Measurements from ENCODE around the gene CCSER1.
A peak's percentile ranks its signal among the peaks of the same experiment; 100 is the strongest.

The CCSER1 gene

DNA sequence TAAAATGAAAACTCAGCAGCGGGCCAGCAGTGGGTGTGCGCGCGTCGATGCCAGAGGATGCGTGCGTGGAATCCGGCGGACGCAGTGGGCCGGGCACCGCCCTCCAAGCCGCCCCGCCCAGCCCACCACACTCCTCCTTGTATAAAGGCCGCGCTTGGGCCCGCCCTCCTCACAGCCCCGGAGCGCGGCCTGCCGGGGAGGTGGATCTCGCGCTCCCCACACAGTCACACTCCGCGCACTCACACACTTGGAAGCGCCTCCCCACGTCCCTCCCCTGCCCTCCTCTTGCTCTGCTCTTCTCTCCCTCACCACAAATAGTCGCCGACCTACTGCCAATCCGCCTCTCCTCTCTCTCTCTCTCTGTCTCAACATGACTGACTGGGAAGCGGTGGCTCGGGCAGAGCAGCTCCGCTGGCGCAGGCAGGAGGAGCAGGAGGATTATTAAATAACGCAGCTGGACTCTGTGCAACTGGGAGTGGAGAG is at the start of gene CCSER1:
Gene CCSER1, plus strand, starts transcription at position 172 of the 483 bp plus-strand sequence.
- DNase-seq = peak; percentile 86

DNA sequence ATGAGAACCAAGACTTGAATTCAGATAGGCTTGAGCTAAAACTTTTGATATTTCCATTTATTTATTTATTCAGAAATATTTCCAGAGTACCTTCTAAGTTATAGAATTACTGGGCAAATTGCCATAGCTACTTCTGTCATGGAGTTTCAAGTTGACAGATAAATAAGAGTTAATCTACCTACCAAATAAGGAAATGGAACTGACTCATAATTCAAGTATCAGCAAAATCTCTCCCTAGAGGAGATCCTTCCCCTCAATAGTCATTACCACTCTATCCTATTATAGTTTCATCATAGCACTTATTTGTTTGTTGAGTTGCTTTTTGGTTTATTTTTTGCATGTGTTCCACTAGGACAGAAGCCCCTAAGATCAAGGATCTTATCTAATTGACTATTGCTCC is 48.8 kb upstream of the CCSER1 start:
- no peak for DNase-seq

DNA sequence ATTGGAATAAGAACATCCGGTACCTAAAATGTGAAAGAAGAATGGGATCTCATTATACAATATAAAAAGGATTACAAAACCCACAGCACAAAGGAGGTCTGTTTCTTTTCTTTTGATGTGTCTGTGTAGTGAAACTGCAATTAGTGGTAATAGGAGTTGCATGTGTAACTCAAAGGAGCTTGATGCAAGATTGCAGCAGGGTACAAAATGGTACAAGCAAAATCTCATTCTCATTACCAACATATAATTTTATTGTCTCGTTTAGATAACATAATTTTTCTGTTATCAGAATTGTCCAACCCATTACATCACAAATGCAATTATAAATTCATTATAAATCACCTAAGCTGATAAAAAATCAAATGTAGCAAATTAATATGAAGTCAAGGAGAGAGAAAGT is 47.1 kb upstream of the CCSER1 start:
- DNase-seq = peak; percentile 23

DNA sequence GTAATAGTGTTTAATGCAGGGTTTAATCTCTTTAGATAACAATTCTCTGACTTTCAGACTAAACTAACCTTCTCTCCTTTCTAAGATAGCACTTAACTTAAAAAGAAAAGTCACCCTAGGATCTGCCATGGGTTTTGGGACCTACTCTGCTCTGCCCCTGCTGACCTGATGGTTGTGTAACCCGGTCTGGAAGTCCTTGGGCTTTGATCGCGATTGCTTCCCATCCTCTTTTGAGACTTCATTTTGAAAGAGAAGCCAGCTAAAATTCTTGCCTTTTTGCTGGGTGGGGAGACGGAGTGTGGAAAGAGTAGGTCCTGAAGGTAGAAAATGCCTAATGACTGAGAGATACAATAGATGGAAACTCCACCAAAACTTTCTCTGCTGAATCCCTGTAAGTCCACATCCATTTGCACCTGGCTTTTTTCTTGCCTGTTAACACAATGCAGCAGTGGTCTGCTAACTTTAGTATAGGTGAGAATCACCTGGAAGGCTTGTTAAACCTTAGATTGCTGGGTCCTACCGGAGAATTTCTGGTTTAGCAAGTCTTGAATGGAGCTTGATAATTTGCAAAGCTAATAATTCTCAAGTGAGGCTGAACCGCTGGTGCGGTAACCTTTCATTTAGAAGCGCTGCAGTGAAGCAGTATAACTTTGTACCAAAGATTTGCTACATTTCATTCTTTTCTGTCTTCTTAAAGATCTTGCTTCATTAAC is 45.6 kb upstream of the CCSER1 start:
- no peak for DNase-seq

DNA sequence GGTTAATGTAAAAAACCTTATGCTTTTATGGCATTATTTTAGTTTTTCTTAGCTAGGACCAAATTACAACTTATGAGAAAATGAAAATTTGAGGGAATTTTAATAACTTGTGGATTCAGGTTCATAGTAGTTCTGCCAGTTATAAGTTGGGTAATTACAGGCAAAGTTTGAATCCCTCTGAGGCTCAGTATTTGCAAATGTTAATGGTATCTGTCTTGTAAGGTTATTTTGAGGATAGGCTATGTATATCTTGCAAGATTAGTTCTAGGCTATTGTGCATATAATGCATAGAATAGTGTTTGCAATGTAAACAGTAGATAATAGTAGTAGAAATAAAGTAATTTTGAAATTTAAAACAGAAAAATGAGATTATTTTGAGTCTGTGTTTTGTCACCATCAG is 44.7 kb upstream of the CCSER1 start:
- DNase-seq = no peak

DNA sequence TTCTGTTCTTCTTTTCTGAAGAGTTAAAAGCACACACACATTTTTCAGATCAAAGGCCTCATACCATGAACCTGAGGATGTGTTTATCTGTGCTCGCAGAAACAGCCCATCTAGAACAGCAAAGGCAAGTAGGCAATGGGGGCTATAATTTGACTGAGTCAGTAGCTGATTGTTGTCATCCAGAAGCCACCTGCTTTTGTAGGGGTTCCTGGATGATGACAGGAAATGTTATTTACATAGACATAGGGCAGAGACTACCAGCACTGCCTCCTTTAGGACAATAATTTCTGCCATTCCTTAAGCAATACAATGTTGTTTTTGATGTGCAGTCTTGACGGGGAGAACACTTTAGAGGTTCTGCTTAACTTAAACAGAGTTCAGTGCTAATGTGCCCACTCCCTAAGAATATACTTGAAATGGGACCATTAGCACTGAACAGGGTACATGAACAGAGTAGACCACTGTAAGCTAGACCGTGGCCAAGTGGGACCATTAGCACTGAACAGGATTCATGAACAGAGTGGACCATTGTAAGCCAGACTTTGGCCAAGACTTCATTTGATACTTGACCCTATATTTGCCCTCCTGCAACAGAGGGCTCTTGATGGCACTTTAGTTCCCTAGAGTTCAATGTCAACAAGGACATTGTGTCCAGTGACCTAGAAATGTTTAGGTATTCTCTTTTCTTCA is 42.8 kb upstream of the CCSER1 start:
- no peak for DNase-seq

DNA sequence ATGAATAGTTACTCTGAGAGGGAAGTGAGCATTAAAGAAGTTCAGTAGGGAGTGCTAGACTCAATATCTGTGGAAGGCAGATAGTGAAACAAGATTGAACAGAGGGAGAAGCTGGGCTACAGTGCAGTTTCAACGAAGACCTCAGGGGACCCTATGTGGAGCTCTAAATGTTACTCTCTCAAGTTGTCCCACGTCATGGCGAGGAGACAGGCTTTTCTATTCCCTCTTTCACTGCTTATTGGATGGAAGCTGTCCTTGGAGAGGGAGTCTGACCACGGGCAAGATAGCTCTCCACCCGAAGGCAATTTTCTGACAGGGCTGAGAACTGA is 42.3 kb upstream of the CCSER1 start:
- no peak for DNase-seq

DNA sequence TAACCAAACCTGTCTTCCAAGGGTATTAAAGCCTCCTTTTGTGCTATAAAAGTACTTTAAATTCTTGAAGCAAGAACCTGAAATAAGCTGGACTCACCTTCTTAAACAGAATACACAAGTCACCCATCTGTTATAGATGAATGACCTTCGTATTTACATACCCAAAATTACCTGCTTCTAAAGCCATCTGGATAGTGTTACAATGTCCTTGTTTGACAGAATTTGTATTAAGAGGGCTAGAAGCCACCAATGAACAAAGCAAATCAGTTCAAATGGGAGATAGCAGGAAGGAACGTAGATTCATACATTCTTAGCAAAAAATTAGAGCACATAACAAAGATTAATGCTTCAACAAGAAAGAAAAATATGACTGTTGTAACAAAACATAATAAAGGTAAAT is 33.7 kb upstream of the CCSER1 start:
- DNase-seq = no peak

DNA sequence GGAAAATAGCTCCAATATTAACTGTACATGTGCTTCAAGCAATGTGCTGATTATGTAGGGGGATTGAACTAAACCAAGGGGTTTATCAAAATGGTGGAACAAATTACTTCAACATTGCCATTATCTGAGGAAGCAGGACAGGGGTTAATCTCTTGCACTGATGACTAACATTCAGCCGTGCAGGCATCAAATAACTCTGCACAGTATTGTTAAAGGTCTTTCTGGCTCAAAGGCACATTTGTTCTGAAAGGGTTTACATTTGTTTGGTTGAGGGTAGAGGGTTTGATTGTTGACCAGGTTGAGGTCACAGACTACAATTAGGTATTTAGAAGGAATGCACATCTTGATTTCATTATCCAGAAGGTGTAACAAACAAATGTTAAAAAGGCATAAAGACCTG is 32.2 kb upstream of the CCSER1 start:
- no peak for DNase-seq

DNA sequence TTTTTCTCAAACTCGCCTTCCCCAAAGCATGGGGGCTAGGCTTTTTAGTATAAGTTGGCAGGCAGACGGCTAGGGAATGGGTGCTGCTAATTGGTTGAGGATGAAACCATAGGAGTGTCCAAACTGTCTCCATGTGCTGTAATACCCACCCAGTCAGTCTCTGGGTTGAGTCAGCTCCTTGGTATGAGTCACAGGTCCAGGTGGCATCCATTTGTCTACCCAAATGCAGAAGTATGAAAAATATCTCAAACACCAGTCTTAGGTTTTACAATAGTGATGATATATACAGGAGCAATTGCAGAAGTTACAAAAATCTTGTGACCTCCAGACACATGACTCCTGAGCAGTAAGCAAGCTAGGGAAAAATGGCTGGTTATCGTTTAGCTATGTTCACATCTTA is 27.4 kb upstream of the CCSER1 start:
- no peak for DNase-seq

DNA sequence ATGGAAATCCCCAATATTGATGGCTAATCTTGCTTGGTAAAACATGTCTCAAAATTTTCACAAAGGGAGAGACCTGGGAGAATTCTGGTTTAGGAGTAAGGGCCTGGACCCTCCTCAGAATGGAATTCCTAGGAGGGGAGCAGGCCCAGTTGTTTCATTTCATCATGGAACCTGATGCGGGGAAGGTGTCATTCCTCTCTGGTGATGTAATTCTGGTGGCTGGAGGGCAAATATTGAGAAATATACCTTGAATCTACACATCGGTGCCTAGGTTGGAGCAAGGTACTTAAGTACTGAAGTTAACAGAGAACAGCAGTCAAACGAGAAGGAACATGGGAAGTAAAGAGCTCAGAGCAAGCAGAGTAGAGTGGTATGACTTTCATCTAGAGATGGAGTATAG is 23.2 kb upstream of the CCSER1 start:
- DNase-seq = no peak

DNA sequence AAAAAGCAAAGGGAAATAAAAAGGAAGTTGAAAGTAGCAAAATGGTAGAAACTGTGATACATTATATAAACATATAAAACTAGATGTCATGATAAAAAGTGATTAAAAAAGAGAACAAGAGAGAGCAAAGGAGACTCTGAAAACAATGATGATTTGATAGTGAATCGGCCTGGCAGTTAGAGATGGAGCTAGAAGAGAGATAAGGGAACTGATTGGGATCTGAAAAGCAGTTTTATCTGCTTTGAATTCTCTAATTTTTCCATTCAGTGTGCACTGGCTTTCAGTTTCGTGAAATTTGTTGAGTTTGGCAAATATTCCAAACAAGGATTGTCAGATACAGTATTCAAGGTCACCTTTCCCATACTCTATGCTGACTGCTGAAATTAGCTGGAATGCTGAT is 21.9 kb upstream of the CCSER1 start:
- DNase-seq = no peak

DNA sequence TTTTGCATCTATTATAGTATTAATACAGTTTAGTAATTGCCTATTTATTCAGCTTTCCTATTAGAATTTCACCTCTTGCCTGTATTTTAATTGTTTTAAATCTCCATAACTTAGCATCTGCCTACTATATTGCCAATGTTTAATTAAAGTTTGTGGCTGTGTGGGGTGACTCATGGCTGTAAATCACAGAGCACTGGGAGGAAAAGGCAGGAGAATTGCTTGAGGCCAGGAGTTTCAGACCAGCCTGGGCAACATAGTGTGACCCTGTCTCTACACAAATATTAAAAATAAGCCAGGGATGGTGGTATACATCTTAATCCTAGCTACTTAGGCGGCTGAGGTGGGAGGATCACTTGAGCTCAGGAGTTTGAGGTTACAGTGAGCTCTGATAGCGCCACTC is 14.5 kb upstream of the CCSER1 start:
- DNase-seq = no peak

DNA sequence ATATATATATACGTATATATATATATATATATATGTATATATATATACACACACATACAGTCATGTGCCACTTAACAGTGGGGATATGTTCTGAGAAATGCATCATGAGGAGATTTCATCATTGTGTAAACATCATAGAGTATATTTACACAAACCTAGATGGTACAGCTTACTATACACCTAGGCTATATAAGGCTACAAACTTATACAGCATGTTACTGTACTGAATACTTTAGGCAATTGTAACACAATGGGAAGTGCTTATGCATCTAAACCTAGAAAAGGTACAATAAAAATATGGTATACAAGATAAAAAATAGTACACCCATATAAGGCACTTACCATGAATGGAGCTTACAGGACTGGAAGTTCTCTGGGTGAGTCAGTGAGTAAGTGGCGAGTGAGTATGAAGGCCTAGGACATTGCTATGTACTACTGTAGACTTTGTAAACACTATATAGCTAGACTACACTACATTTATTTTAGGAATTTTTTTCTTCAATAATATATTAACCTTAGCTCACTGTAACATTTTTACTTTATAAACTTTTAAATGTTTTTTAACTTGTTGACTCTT is 13.2 kb upstream of the CCSER1 start:
- DNase-seq = no peak

DNA sequence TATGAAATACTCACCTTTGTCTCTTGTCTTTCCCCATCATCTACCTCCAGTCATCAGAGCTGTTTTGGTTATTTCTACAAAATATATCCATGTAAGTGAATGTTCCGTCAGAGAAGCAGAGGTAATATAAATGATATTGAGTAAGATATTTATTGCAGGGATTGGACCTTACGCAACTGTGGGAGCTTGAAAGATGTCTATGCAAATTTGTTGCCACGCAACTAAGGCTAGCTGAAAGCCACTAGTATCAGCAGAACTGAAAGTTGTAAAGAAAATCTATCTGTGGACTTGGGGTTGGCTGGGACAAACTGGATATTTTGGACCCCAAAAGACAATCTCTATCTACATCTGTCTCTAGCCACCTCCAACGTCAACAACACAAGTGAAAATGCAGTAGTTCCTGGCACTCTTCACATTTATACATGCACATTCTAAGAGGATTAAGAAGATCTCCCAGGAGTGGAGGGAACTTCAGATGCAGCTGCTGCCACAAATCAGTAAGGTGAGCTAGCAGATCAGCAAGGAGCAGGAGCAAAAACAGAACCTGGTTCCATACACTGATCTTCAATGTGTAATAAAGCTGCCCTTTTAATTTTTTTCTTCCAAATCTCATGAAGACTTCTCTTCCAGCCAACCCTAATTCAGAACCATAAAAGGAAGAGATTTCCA is 8.5 kb upstream of the CCSER1 start:
- no peak for DNase-seq

DNA sequence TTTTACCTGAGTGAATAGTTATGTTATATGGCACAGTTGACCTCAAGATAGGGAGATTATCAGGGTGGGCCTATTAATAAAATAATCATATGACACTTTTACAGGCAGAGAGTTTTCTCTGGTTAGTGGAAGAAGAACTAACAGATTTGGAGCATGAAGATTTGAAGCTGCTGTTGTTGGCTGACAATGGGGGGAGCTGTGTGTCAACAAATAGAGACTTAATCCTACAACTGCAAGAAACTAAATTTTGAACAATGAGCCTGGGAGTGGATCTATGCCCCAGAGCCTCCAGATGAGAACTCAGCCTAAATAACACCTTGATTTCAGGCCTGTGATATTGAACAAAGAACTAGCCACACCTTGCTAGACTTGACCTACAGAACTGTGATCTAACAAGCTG is 7.2 kb upstream of the CCSER1 start:
- no peak for DNase-seq

DNA sequence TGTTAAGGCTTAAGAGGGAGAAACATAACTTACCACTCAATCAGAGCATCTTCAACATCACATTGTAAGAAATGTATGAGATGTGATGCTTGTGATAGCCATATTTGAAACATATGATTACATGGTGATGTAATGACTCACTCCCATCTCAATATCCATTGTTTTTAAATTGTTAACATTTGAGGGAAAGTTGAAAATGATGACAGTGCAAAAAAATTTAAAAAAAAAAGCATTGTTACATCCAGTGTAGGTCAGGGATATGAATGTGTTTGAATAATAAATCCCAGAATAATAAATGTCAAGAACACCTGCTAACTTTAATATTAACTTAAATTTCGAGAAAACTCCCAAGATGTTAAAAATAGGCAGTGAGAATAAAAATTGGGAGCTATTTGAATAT is 6.4 kb upstream of the CCSER1 start:
- DNase-seq = no peak

DNA sequence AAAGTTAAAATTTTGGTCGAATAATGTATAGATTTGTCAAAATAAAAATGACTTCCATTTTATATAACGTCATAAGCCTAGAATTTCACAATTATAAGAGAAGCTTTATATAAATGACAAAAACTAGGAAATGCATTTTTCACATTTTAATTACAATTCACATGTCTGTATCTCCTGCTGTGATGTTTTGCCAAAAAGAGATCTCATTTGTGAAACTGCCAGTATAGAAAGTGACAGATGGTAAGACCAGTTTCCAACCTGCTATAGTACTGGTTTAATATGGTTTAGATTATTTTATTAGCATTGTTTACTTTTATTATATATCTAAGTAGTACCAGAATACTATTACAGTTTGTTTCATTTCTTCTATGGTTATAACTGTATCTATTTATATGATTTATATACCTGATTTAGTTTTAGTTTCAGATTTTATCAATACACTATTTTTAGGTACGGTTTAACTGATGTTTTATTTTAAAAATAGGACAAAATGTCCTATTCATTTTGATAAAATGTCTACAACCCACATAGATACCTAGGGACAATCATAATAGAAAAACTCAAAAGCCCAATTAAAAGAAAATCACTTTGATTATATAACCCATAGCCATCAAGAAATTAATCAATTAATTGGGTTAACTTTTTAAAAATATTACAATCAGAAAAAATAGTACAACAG is 5.4 kb upstream of the CCSER1 start:
- no peak for DNase-seq

DNA sequence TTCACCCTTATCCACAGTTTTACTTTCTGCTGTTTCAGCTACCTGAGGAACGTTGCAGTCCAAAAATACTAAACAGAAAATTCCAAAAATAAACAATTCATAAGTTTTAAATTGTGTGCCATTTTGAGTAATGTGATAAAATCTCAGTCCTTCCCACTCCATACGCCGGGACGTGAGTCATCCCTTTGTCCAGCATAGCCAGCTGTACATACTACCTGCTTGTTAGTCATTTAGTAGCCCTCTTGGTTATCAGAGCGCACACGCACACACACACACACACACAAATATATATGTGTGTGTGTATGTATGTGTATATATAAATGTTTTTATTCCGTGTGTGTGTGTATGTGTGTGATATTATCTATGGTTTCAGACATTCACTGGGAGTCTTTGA is 4.8 kb upstream of the CCSER1 start:
- DNase-seq = no peak

DNA sequence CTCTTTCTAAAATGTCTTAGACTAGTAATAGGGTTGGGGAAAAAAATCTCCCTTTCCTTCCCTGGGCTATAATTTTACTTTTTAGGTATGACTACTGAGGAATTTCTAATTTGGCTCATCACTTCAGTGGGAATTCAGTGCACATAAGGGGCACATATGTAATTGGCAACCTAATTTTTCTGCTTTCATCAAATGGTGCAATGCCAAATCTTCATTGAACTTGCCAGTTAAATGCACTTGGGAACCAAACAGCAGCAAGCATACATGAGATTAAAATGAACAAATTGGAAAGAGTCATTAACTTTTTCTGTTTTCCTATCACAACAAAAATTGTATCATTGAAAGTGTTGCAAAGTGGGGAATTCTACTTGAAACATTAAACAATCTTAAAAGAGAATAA is 2.9 kb upstream of the CCSER1 start:
- no peak for DNase-seq

DNA sequence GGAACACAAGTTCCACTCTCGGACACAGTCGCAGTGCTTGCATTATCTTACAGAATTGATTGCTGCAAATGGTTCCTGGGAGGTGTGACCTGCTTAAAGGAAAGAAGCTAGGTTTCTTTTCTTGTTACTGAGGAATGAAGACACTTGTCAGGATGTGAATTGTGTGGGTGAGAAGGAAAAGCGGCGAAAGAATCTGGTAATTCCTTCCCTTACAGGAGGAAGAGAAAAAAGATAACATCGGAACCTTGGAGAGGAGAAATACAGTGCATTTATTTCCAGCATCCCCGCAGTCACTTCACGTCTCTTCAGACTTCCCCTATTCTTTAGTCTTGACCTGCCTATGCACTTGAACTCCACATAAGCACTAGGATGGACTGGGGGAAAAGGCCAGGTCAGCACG is 389 bp upstream of the CCSER1 start:
- no peak for DNase-seq

DNA sequence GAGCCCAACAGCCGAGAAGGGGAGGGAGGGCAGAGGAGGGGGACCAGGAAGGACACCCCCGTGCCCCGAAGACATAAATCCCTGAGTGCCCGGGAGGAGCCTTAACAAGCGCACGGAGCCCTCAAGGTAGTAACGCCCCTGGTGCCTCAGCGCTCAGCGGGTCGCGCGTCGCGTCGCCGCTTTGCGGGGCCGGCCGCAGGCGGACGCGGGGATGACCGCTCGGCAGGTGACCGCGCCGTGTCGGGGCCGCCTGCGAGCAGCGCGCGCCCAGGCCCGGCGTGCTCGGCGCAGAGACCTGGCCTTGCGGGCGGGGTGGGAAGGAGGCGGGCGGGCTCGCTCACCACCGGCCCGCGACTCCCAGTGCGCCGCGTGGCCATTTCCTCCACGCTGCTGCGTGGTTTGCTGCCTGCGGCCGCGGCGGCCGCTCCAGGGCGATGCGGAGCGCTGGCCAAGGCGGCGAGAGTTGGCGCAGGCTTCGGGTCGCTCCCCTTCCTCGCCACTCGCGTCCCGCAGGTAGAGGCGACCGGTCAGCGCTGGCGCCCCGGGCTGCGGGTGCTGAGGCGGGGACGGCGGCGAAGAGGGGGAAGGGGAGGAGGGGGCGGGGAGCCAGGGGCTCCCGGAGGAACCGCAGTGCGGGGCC is 632 bp downstream of the CCSER1 start:
- no peak for DNase-seq

DNA sequence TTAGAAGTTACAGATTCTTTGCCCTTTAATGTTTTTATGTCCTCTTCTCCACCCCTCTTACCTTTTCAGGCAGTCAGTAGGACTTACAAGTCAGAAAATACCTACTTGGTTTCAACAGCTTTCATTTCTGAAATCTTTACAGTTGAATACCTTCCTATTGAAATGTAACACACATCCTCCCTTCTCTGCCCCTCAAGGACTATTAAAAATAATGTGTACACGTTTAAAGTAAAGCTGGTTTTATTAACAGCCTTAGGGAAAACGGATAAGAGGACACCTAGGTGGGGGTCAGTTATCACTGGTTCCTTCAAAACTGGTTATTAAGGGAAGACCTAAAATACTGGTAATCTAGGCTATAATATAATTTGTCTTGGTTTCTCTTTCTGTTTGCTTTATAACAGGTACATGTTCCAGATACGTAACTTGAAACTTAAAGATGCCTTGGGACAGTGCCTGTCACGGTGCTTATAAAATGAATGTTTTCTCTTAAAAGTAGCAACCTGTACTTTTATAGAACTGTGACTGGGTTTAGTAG is 1.8 kb downstream of the CCSER1 start:
- DNase-seq = no peak

All from NCI-H1436 (cell line).